ENCODE data around the gene ARL15. TPM values are rescaled to one million over a fixed set of nuclear protein-coding genes. Genes with fewer than 3 reads are reported as not detected.

ARL15 gene
- total RNA-seq, 1 donor, result 22.0 TPM

- TF ChIP-seq CTCF (IDR thresholded peaks at IDR 0.05; ENCODE audit: insufficient read depth, low read length), result no peak
- H3K4me3 ChIP-seq (ENCODE audit: low read depth, low read length), result no peak overlapping the region
- no peak for DNase-seq (ENCODE audit: low read depth)
These were observed 31.6 kb upstream of the ARL15 start for GRCh38 chr5:54341971-54342370.

GRCh38 chr5:54337523-54337922 lies 27.1 kb upstream of the ARL15 start:
- no peak overlapping the region for H3K4me3 ChIP-seq (ENCODE audit: low read depth, low read length)
- no peak for DNase-seq (ENCODE audit: low read depth)
- no peak for TF ChIP-seq CTCF (IDR thresholded peaks at IDR 0.05; ENCODE audit: insufficient read depth, low read length)

- no peak for DNase-seq (ENCODE audit: low read depth)
- H3K4me3 ChIP-seq (ENCODE audit: low read depth, low read length), result no peak overlapping the region
- TF ChIP-seq CTCF (IDR thresholded peaks at IDR 0.05; ENCODE audit: insufficient read depth, low read length), result no peak
These were observed 22.3 kb upstream of the ARL15 start for GRCh38 chr5:54332720-54333119.

GRCh38 chr5:54329731-54330709 lies 19.6 kb upstream of the ARL15 start:
- H3K4me3 ChIP-seq (ENCODE audit: low read depth, low read length), result no peak overlapping the region
- DNase-seq (ENCODE audit: low read depth), result peak; percentile 98
- TF ChIP-seq CTCF (IDR thresholded peaks at IDR 0.05; ENCODE audit: insufficient read depth, low read length), result no peak

- no peak overlapping the region for H3K4me3 ChIP-seq (ENCODE audit: low read depth, low read length)
- TF ChIP-seq CTCF (IDR thresholded peaks at IDR 0.05; ENCODE audit: insufficient read depth, low read length), result no peak
- DNase-seq (ENCODE audit: low read depth), result no peak
These were observed 16.4 kb upstream of the ARL15 start for GRCh38 chr5:54326662-54327270.

GRCh38 chr5:54325610-54326311 lies 15.4 kb upstream of the ARL15 start:
- TF ChIP-seq CTCF (IDR thresholded peaks at IDR 0.05; ENCODE audit: insufficient read depth, low read length), result no peak
- H3K4me3 ChIP-seq (ENCODE audit: low read depth, low read length), result no peak overlapping the region
- no peak for DNase-seq (ENCODE audit: low read depth)
